HG03175 (cell line): Measurements from ENCODE around the gene CIAPIN1.

Experiments
- ATAC-seq: cut with Tn5 transposase; IDR thresholded peaks from one replicate; pipeline ENCODE4 v1.9.1; 2021; ENCODE audit warnings: mild to moderate bottlenecking, moderate library complexity; ENCODE audit not compliant: unreplicated experiment

The CIAPIN1 gene

GRCh38 chr16:57476546-57477410 is 29.6 kb upstream of the CIAPIN1 start:
- no peak for ATAC-seq

- peak; percentile 97 for ATAC-seq
These were observed 28.6 kb upstream of the CIAPIN1 start for GRCh38 chr16:57475711-57476339.

GRCh38 chr16:57474671-57475661 is 27.8 kb upstream of the CIAPIN1 start:
- no peak for ATAC-seq

GRCh38 chr16:57473906-57474305 is 26.7 kb upstream of the CIAPIN1 start:
- ATAC-seq = no peak

- ATAC-seq = no peak
These were observed 26.1 kb upstream of the CIAPIN1 start for GRCh38 chr16:57473176-57473840.

GRCh38 chr16:57472665-57473060 is 25.5 kb upstream of the CIAPIN1 start:
- no peak for ATAC-seq

- ATAC-seq = no peak
These were observed 24.9 kb upstream of the CIAPIN1 start for GRCh38 chr16:57471852-57472664.

- no peak for ATAC-seq
These were observed 24.0 kb upstream of the CIAPIN1 start for GRCh38 chr16:57471209-57471608.

- no peak for ATAC-seq
These were observed 23.5 kb upstream of the CIAPIN1 start for GRCh38 chr16:57470711-57471110.

- no peak for ATAC-seq
These were observed 22.8 kb upstream of the CIAPIN1 start for GRCh38 chr16:57469917-57470470.

- no peak for ATAC-seq
These were observed 21.9 kb upstream of the CIAPIN1 start for GRCh38 chr16:57469046-57469445.

- ATAC-seq = no peak
These were observed 21.2 kb upstream of the CIAPIN1 start for GRCh38 chr16:57468346-57468745.

GRCh38 chr16:57464523-57464922 is 17.3 kb upstream of the CIAPIN1 start:
- no peak for ATAC-seq

GRCh38 chr16:57462978-57463362 is 15.8 kb upstream of the CIAPIN1 start:
- ATAC-seq = no peak

GRCh38 chr16:57462209-57462977 is 15.2 kb upstream of the CIAPIN1 start, which contains the start of gene POLR2C:
Gene POLR2C, plus strand, starts transcription at chr16:57462679. Its CDS starts 46 bp downstream, at chr16:57462725.
- ATAC-seq = peak; percentile 95

GRCh38 chr16:57452021-57452420 is 4.8 kb upstream of the CIAPIN1 start:
- ATAC-seq = no peak

- peak; percentile 49 for ATAC-seq
These were observed 527 bp downstream of the CIAPIN1 start for GRCh38 chr16:57446531-57447185.

GRCh38 chr16:57445510-57445909 is 1.7 kb downstream of the CIAPIN1 start:
- ATAC-seq = no peak
